Neuronal stem cell (in vitro differentiated cells): Measurements from ENCODE around the gene SPTY2D1.
"Not testable (repeated sequence)": the region's sequence is repeated elsewhere in the genome, so short reads cannot be mapped to it uniquely, and the experiment has no call there.

Experiments used
- DNase-seq: peaks from one replicate; pipeline ENCODE4 v3.0.0-alpha.2; 2013; ENCODE audit warnings: low spot score
- H2AFZ ChIP-seq: one replicate; pipeline ENCODE4 v1.6.1; 2013; ENCODE audit warnings: mild to moderate bottlenecking, low read length, inconsistent platforms
- H2AK5ac ChIP-seq: 2 replicates; pipeline ENCODE4 v1.6.1; 2013; ENCODE audit warnings: low read depth, mild to moderate bottlenecking, inconsistent platforms, low read length, moderate library complexity, mixed read lengths
- H2BK120ac ChIP-seq: 2 replicates; pipeline ENCODE4 v1.6.1; 2013; ENCODE audit warnings: low read depth, mild to moderate bottlenecking, inconsistent platforms, low read length, moderate library complexity, mixed read lengths
- H2BK12ac ChIP-seq: one replicate; pipeline ENCODE4 v1.6.1; 2013; ENCODE audit warnings: low read length, inconsistent platforms
- H2BK15ac ChIP-seq: 2 replicates; pipeline ENCODE4 v1.6.1; 2013; ENCODE audit warnings: mild to moderate bottlenecking, low read length, inconsistent platforms, mixed read lengths
- H2BK5ac ChIP-seq: one replicate; pipeline ENCODE4 v1.6.1; 2013; ENCODE audit warnings: inconsistent platforms, mild to moderate bottlenecking, low read length, moderate library complexity
- H3K14ac ChIP-seq: one replicate; pipeline ENCODE4 v1.6.1; 2013; ENCODE audit warnings: low read length, inconsistent platforms
- H3K18ac ChIP-seq: 2 replicates; pipeline ENCODE4 v1.6.1; 2013; ENCODE audit warnings: low read length, inconsistent platforms
- H3K23ac ChIP-seq: 2 replicates; pipeline ENCODE4 v1.6.1; 2013; ENCODE audit warnings: low read depth, mild to moderate bottlenecking, mixed read lengths, low read length, inconsistent platforms; ENCODE audit not compliant: poor library complexity
- H3K27ac ChIP-seq: replicated peaks from 3 replicates; pipeline ENCODE4 v1.5.1; 2013; ENCODE audit warnings: low read length, inconsistent platforms
- H3K27me3 ChIP-seq, 3 experiments: 2 replicates each; pipeline ENCODE4 v1.6.1; 2013; ENCODE audit warnings: low read length in 3 of 3, mild to moderate bottlenecking in 2 of 3, inconsistent platforms in 1 of 3, low read depth in 1 of 3, mixed read lengths in 1 of 3, moderate library complexity in 1 of 3; ENCODE audit not compliant: control insufficient read depth in 3 of 3, insufficient read depth in 3 of 3
- H3K36me3 ChIP-seq, 2 donors: replicated peaks in 1 of 2; 2 replicates each; pipeline ENCODE4 v1.6.1; 2013; ENCODE audit warnings: low read length in 2 of 2; ENCODE audit not compliant: control insufficient read depth in 2 of 2, insufficient read depth in 2 of 2
- H3K4ac ChIP-seq: 2 replicates; pipeline ENCODE4 v1.6.1; 2013; ENCODE audit warnings: inconsistent platforms, mild to moderate bottlenecking, low read length, moderate library complexity
- H3K4me1 ChIP-seq, 2 donors: 1 replicate in 1 of 2; 2 replicates in 1 of 2; pipeline ENCODE4 v1.6.1; 2013; ENCODE audit warnings: low read length in 2 of 2, low read depth in 1 of 2; ENCODE audit not compliant: control insufficient read depth in 2 of 2, insufficient read depth in 1 of 2
- H3K4me2 ChIP-seq: one replicate; pipeline ENCODE4 v1.6.1; 2013; ENCODE audit warnings: mild to moderate bottlenecking, low read length, inconsistent platforms; ENCODE audit not compliant: insufficient read depth, poor library complexity, severe bottlenecking
- H3K4me3 ChIP-seq, 2 donors: 2 replicates each; pipeline ENCODE4 v1.5.1; 2013; ENCODE audit warnings: low read length in 2 of 2, mild to moderate bottlenecking in 2 of 2, inconsistent platforms in 1 of 2, moderate library complexity in 1 of 2
- H3K79me1 ChIP-seq: one replicate; pipeline ENCODE4 v1.6.1; 2013; ENCODE audit warnings: low read depth, mild to moderate bottlenecking, inconsistent platforms, low read length, moderate library complexity
- H3K9ac ChIP-seq: one replicate; pipeline ENCODE4 v1.6.1; 2013; ENCODE audit warnings: mild to moderate bottlenecking, low read depth, low read length, inconsistent platforms; ENCODE audit not compliant: poor library complexity
- H3K9me3 ChIP-seq, 2 donors: replicated peaks in 1 of 2; 2 replicates each; pipeline versions ENCODE3 to v1.6.1; 2013; ENCODE audit warnings: low read length in 2 of 2, mild to moderate bottlenecking in 2 of 2, inconsistent platforms in 1 of 2, low read depth in 1 of 2, mixed read lengths in 1 of 2, moderate library complexity in 1 of 2; ENCODE audit not compliant: control insufficient read depth in 2 of 2, insufficient read depth in 1 of 2
- H4K8ac ChIP-seq: one replicate; pipeline ENCODE4 v1.6.1; 2013; ENCODE audit warnings: low read depth, mild to moderate bottlenecking, inconsistent platforms, low read length, moderate library complexity
- H4K91ac ChIP-seq: one replicate; pipeline ENCODE4 v1.6.1; 2013; ENCODE audit warnings: low read length, low read depth, mild to moderate bottlenecking, inconsistent platforms; ENCODE audit not compliant: poor library complexity
- WGBS, 2 donors: extraction: QIAGEN DNeasy Blood & Tissue Kit; methylation state at CpG; one replicate each; pipeline ENCODE4 v1.1.7; 2013; ENCODE audit warnings: missing lambda C conversion rate in 2 of 2, mixed read lengths in 1 of 2; ENCODE audit not compliant: insufficient read length in 2 of 2, insufficient replicate concordance in 1 of 2; ENCODE audit errors: extremely low coverage in 2 of 2; 5-methylcytosine and 5-hydroxymethylcytosine counted together

The SPTY2D1 gene

DNA sequence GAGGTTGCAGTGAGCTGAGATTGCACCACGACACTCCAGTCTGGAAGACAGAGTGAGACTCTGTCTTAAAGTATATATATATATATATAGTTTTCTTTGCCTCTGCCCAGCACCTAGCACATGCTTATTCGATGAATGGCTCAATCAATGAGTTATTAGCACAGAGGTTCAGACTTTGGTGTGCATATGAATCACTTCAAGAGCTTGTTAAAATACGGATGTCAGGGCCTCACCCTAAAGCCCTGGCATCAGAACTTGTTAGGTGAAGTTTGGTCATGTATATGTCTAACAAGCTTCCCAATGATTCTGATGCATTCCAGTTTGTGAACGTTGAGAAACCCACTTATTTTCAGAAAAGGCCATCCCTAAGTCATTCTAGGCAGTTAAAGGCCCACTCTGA, 42.7 kb upstream of the SPTY2D1 start:
- no peak overlapping the region for H2BK15ac ChIP-seq
- no peaks in the 10 kb centered on the region for H3K36me3 ChIP-seq
- no peak overlapping the region for H3K18ac ChIP-seq
- H3K4me1 ChIP-seq = no peaks in the 10 kb centered on the region
- no peak overlapping the region for H3K4me3 ChIP-seq
- H3K23ac ChIP-seq = no peak overlapping the region
- no peak overlapping the region for H2BK5ac ChIP-seq
- no peak overlapping the region for H3K27ac ChIP-seq
- H4K91ac ChIP-seq = no peak overlapping the region
- no peak overlapping the region for H3K4ac ChIP-seq
- no peak overlapping the region for H2AK5ac ChIP-seq
- no peak overlapping the region for H2AFZ ChIP-seq
- peaks cover 2% of the 10 kb centered on the region for H3K79me1 ChIP-seq
- H3K9me3 ChIP-seq = no peaks in the 10 kb centered on the region
- H3K9ac ChIP-seq = no peak overlapping the region
- H3K27me3 ChIP-seq = no peaks in the 10 kb centered on the region
- DNase-seq = no peak
- WGBS, 2 donors = no CpG with 5 or more reads among the region's 4 CpGs
- no peak overlapping the region for H3K4me2 ChIP-seq
- H4K8ac ChIP-seq = no peak overlapping the region
- no peak overlapping the region for H2BK12ac ChIP-seq
- no peak overlapping the region for H3K14ac ChIP-seq
- H2BK120ac ChIP-seq = no peak overlapping the region

GRCh38 chr11:18672209-18672608, 38.1 kb upstream of the SPTY2D1 start:
- not testable (repeated sequence) for H3K4me3 ChIP-seq, H3K4me1 ChIP-seq, H3K9ac ChIP-seq, H3K9me3 ChIP-seq, H4K8ac ChIP-seq, H3K4ac ChIP-seq, H2AFZ ChIP-seq, H2BK12ac ChIP-seq, H3K23ac ChIP-seq, H3K27me3 ChIP-seq, H4K91ac ChIP-seq, H3K18ac ChIP-seq, H2BK5ac ChIP-seq, H2BK120ac ChIP-seq, H3K36me3 ChIP-seq, H3K27ac ChIP-seq, H3K4me2 ChIP-seq, H3K14ac ChIP-seq, H2BK15ac ChIP-seq, H3K79me1 ChIP-seq, H2AK5ac ChIP-seq, DNase-seq
- no CpG with 5 or more reads among the region's 7 CpGs for WGBS, 2 donors

DNA sequence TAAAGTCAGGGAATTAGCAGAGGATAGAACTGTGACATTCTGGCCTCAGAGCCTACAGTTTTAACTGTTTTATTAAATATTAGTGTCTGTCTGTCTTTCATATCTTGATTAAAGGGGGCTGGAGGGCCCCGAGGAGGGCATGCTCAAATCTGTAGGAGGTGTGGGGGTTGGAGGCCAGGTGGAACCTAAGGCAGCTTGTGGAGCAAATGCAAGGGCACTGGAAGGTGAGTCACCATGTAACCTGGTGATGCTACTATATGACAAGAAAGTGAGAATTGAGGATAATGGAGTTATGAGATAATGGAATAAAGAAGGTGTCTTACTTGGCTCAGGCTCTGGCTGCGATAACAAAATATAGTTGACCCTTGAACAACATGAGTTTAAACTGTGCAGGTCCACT, 37.1 kb upstream of the SPTY2D1 start:
- Histone ChIP-seq H3K23ac (no peak overlapping the region), H3K36me3 (no peaks in the 10 kb centered on the region), H3K27me3 (no peaks in the 10 kb centered on the region), H3K79me1 (no peaks in the 10 kb centered on the region), H3K27ac (no peak overlapping the region), H2BK15ac (no peak overlapping the region), H2BK5ac (no peak overlapping the region), H3K4me1 (no peaks in the 10 kb centered on the region), H3K14ac (no peak overlapping the region), H2AFZ (no peak overlapping the region), H2BK120ac (no peak overlapping the region), H3K4me3 (no peak overlapping the region), H4K91ac (no peak overlapping the region), H3K4ac (no peak overlapping the region), H3K4me2 (no peak overlapping the region), H3K9me3 (no peaks in the 10 kb centered on the region), H4K8ac (no peak overlapping the region), H3K18ac (no peak overlapping the region), H2BK12ac (no peak overlapping the region), H2AK5ac (no peak overlapping the region), H3K9ac (no peak overlapping the region)
- WGBS, 2 donors = no CpG with 5 or more reads among the region's 2 CpGs
- no peak for DNase-seq

DNA sequence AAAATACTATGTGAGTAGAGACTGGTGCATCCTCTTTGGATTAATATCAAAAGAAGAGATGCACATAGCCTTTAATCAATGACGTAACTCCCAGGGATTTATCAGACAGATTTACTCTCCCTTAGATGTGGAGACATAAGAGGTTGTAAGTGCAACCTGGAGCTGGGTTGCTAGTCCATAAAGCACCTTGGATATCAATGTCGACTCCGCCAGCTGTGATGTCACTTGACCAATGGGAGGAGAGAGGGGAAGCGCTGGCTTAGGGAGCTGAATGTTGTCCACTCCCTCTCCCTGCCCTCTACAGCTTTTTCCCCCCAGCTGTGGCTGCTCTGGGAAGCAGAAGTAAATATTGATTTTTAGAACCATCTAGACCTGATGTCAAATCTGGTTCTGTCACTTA, 35.6 kb upstream of the SPTY2D1 start:
- Histone ChIP-seq H2AFZ (no peak overlapping the region), H4K91ac (no peak overlapping the region), H2BK15ac (no peak overlapping the region), H2BK5ac (no peak overlapping the region), H3K4me2 (no peak overlapping the region), H3K9me3 (no peaks in the 10 kb centered on the region), H3K79me1 (no peaks in the 10 kb centered on the region), H2AK5ac (no peak overlapping the region), H3K27ac (no peak overlapping the region), H3K18ac (no peak overlapping the region), H2BK12ac (no peak overlapping the region), H4K8ac (no peak overlapping the region), H3K9ac (no peak overlapping the region), H3K14ac (no peak overlapping the region), H3K4me3 (no peak overlapping the region), H3K4me1 (no peaks in the 10 kb centered on the region), H2BK120ac (no peak overlapping the region), H3K23ac (no peak overlapping the region), H3K4ac (no peak overlapping the region), H3K36me3 (no peaks in the 10 kb centered on the region), H3K27me3 (no peaks in the 10 kb centered on the region)
- DNase-seq = no peak
- WGBS, 2 donors = no CpG with 5 or more reads among the region's 4 CpGs
